IPS DF 19.7 (cell line): ENCODE measurements around the gene NF2.

Source experiments
- DNase-seq: peaks from one replicate; pipeline ENCODE4 v3.0.0-alpha.2; 2013; ENCODE audit warnings: low read depth, low spot score

NF2 gene

DNA sequence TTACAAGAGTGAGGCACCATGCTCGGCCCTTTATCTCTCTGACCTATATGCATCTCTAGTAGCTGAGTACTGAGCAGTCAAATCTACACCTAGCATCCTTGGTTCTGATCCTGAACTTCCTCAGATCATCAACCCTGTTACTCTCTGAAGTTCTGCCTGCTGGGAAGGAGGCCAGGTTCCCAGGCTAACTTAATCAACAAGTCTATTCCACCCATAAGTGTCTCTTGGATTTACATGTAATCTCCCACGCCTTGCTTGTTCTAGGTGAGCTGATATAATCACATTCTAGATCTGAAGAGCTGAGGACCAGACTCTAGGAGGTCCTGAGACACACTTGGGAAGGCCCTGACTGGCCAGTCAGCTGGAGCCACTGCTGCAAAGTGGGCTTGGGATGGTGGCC is 138.5 kb downstream of the NF2 start:
- DNase-seq = no peak

DNA sequence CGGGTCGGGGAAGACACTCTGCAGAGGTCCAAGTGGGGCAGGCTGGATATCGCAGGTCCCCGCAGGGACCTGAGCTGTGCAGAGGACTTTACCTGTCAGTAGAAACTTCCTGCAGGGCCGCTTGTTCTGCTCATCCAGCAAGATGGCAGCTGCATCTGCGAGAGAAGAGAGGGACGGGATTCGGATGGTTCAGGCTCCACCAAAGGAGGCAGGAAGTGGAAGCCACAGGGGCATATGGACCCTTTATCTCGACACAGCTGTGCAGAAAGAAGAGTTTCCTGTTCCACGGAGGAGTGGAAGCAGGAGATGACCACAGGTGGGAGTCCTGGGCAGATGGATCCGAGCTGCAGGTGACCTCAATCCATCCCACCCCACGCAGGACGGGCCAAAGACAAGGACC is 138.9 kb downstream of the NF2 start:
- no peak for DNase-seq

DNA sequence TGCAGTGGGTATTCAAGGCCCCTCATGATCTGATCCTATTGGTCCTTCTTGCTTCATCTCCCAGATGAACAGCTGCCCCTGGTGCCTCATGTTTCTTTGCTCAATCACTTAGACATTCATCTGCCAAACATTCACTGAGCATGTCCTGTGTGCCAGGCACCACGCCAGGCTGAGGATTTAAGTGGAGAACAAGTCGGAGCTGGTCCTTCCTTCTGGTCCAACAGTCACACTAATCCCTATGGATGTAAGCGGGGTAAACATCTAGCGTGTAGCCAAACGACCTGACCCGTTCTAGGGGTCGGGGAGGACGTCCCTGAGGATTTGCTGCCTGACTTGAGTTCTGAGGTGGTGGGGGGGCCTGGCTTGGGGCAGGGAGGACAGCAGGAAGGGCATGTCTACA is 141.5 kb downstream of the NF2 start:
- DNase-seq = no peak

DNA sequence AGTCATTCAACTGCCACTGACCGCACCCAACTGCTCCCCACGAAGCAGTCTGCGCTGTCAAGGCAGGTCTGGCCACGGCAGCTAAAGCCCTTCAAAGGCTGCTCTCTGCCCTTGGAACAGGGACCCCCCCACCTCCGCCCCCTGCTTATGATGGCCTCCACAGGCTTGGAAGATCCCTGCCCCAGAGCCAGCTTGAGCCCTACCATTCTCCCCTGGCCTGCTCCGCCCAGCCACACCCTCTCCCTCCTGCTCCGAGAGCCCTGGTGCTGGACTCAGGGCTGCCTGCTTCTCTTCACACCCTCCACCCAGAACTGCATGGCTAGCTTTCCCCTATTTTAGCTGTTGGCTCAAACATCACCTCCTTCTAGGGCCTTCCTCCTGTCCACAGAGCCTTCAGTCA is 144.4 kb downstream of the NF2 start:
- DNase-seq = no peak
